ENCODE results near the gene MPP3.

MPP3 gene

GRCh38 chr17:43846963-43847371, 14.0 kb upstream of the MPP3 start, which contains the start of gene CD300LG:
Gene CD300LG, plus strand, starts transcription at chr17:43847176. Its CDS starts 41 bp downstream, at chr17:43847217.
- no peak within 1 kb of the TSS for H3K27ac ChIP-seq

DNA sequence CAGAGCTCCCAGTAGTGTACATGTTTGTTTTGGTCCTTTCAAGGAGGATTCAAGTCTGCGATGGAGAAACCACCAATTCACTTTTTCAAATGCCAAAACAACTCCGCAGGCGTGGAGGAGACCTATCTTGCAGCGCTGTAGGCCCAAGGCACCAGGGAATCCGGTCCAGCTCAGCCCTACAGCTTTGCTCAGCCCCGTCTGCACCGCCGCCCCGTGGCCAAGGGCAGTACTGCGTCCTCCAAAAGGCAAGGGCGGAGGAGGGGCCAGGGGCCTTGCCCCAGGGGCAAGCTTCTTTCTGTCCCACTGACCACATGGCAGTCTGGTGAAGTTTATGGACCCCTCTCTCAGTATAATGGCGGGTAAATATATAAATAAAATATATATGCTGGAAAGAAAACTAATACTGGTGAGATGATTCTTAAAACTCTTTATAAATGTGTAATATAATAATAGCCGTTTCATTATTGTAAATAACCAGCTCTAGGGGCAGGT, 13.3 kb upstream of the MPP3 start:
- TF ChIP-seq CTCF (conservative IDR thresholded peaks at IDR 0.05), result peak; percentile 99
- H3K27ac ChIP-seq, result no peak overlapping the region

More at GRCh38 chr17:43846963-43847371, 14.0 kb upstream of the MPP3 start, which contains the start of gene CD300LG:
- TF ChIP-seq CTCF (conservative IDR thresholded peaks at IDR 0.05), result no peak

- H3K27ac ChIP-seq, result no peak overlapping the region
- TF ChIP-seq CTCF (conservative IDR thresholded peaks at IDR 0.05), result no peak
Observed at GRCh38 chr17:43845766-43846165, 12.8 kb upstream of the MPP3 start.

GRCh38 chr17:43844241-43844640, 11.3 kb upstream of the MPP3 start:
- no peak for TF ChIP-seq CTCF (conservative IDR thresholded peaks at IDR 0.05)
- H3K27ac ChIP-seq, result no peak overlapping the region

- TF ChIP-seq CTCF (conservative IDR thresholded peaks at IDR 0.05), result no peak
- peak overlapping the region; percentile 25; the same call in 1 of the 2 replicates for H3K27ac ChIP-seq
Observed at GRCh38 chr17:43842975-43843325, 10.0 kb upstream of the MPP3 start.

DNA sequence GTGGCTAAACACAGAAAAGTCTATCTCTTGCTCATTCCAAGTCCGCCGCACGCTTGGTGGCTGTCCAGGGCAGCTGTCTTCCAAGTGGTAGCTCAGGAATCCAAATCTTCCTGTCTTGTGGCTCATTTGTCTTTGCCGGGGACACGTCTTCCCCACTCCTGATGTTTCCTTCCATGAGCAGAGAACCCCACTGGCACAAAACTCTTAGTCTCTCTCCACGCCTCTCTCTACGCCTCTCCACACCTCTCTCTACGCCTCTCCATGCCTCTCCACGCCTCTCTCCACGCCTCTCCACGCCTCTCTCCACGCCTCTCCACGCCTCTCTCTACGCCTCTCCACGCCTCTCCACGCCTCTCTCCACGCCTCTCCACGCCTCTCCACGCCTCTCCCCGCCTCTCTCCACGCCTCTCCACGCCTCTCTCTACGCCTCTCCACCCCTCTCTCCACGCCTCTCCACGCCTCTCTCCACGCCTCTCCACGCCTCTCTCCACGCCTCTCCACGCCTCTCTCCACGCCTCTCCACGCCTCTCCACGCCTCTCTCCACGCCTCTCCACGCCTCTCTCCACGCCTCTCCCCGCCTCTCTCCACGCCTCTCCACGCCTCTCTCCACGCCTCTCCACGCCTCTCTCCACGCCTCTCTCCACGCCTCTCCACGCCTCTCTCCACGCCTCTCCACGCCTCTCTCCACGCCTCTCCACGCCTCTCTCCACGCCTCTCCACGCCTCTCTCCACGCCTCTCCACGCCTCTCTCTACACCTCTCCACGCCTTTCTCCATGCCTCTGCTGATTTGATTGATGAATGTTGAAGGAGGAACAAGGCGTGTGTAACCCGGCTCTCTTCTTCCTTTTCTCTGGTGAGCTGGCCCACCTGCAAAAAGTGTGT, 9.4 kb upstream of the MPP3 start:
- peak overlapping the region; percentile 25; the same call in 1 of the 2 replicates for H3K27ac ChIP-seq

DNA sequence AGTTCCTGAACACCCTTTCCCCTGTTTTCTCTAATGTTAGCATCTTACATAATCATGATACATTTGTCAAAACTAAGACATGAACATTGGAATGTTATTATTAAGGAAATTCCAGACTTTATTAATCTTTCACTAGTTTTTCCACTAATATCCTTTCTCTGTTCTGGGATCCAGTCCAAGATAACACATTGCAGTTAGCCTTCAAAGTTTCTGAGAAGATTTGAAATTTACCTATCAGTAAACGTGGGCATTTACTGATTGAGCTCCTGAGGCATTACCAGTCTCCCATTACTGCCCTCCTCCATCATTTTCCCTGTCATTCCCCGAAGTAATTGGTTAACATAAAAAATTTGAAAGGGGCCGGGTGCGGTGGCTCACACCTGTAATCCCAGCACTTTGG, 8.3 kb upstream of the MPP3 start:
- no peak for TF ChIP-seq CTCF (conservative IDR thresholded peaks at IDR 0.05)
- H3K27ac ChIP-seq, result no peak overlapping the region

DNA sequence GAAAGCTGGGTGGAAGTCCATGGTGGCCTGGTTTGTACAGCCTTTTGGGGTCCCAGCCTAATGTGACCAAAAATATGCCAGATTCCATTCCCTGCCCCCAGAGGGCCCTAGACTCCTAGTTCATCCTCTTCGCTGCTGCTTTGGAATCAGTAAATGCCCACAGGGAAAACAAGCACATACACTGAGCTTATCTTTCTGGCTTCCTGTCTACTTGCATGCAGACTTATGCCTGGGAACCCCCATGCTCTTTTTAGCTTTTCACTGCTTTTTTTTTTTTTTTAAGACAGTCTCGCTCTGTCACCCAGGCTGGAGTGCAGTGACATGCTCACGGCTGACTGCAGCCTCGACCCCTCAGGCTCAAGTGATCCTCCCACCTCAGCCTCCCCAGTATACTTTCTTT, 7.9 kb upstream of the MPP3 start:
- H3K27ac ChIP-seq, result peak overlapping the region; percentile 81
- TF ChIP-seq CTCF (conservative IDR thresholded peaks at IDR 0.05), result peak; percentile 36; the same call in 1 of the 2 replicates
